HG02759 (cell line): ENCODE measurements around the gene OSBPL5.

Experiments
- ATAC-seq: cut with Tn5 transposase; IDR thresholded peaks from one replicate; pipeline ENCODE4 v1.9.1; 2021; ENCODE audit warnings: mild to moderate bottlenecking, moderate library complexity; ENCODE audit not compliant: unreplicated experiment

Gene OSBPL5

DNA sequence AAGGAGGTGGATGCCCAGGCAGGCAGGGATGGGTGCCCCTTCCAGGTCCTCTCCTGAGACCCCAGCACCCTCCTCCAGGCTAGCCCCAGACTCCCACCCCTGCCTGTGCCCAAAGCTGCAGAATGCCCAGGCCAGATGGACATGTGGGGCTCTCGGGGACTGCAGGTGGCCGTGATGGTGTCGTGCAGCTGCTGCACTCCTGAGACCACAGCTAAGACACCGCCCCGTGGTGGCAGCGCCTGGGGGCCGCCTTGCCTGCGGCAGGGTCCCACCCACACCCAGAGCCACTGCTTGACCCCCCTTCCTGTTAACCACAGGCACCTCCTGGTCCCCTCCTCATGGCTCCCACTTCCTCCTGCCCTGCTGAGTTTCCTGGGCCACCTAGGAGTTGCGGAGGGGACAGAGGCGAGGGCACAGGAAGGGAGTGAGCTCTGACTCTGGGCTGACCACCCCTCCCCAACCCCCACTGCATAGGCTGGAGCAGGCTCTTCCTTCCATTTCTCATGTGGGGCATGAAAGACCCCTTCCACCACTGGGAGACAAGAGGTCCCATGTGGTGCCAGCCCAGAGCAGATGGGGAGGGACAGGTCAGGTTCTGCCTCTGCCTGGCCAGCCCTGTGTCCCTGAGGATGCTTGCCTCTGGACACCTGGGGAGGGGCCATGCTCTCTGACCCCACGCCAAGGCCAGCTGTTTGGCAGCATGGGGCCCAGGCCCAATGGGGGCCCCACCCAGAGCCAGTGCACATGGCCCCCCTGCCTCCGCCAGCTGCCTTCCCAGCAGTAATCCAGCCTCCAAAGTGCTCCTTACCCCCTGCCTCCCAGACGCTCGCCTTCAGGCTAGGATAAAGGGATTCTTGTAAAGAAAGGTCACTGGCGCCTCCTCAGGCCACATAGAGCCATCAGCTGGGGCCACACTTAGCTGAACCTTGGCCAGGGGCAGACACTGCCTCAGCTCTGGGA lies 29.3 kb downstream of the OSBPL5 start:
- no peak for ATAC-seq

DNA sequence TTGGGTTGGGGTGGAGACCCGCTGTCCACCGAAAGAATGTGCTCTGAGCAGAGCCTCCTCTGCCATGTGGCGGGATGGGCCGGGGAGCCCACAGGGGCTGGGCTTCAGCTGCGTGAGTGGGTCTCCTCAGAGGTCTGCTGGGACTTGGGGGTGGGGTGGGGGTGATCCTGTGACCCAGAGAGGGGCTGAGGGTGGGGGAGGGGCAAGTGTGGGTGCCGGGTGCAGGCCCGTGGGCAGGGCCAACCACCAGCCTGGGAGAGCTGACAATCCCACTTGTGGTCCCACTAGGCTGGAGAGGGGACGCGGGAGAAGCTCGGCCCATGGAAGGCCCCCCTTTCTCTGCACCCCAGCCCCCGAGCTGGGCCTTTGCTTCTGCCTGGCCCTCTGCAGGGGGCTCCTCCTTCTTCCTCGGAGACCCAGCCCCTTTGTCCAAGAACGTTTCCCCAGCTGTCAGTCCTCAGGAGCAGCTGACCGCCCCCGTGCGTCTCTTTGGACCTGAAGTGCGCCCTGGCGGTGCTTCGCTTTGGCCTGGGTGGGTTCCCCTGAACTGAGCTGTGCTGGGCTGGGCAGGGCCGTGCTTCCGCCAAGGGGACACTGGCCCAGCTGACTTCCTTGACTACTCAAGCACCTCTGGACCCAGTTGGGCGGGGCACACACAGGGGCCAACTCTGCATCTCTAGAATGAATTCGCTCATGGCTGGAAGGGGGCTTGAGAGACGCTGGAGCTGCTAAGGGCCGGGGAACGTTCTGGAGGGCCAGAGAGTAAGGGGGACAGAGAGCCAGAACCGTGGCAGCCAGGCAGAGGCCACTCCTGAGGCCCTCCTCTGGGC lies 30.2 kb downstream of the OSBPL5 start:
- no peak for ATAC-seq

DNA sequence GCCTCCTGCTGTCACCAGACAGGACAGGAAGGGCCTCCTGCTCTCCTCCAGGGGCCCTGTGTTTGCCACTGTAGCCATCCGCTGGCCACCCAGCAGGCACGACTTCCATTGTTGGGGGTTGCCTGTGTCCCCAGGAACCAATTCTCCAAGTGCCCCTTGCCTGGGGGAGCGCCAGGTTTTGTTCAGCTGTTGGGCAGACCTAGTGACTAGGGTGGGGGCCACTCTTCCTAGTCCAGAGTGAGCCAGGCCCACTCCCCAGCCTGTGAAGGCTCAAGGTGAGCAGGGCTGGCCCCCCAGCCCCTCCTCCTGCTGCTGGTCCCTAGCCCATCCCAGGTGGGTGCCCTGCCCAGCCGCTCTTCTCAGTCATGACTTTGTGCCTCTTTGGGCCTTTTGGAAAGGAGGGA lies 30.9 kb downstream of the OSBPL5 start:
- ATAC-seq = no peak

DNA sequence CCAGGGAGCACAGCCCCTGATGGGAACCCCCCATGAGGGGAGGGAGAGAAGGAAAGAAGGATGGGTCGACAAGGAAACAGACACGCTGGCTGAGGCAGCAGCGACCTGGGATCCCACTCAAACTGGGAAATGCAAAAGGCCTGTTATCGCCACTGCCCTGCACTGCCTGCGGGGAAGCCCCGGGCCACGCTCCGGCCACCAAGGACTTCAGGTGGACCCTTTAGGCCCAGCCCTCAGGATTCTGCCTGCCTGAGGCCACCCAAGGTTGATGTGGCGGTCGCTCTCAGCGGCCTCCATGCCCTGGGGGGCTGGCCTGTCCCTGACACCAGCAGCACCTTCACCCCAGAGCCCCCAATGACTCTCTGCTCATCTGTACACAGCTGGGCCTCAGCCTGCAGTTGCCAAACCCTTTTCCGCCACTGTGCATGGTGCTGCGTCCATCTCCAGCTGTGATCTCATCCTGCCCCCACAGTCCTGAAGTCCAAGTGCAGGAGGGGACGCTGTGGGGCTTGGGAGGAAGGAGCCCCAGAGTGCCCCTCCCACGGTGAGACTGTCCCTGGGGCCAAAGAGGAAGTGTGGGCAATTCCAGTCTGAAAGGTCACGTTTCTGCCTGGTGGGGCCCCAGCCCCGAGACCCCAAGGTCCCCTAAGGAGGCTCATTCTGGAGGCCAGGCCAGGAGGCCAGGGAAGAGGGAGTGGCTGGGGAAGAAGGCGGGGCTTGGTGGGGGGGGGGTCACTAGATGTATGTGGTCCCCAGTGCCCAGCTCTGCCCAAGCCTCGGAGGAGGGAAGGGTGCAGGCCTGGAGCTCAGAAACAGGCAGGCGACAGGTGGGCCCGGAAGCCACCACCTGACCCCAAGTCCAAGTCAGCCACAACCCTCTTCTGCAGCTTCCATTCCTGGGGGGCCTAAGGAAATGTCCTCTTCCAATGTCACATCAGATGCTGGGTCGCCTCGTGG lies 31.6 kb downstream of the OSBPL5 start:
- no peak for ATAC-seq

DNA sequence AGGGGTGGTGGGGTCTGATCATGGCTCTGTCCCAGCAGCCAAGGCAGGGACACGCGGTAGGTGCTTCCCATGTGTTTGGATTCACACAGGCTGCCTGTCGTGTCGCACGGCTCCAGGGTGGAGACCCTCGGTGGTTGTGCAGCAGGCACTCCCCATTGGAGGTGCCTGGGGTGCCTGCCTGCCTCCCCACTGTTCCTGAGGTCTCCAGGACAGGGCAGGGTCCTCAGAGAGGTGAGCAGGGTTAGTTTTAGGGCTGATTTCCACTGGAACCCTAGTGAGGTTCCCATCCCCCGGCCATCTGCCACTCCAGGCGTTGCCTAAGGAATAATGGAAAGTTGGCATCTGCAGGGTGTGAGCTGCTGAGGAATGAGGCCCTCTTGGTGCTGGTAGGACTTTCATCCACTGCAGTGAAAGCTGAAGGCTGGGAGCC lies 32.3 kb downstream of the OSBPL5 start:
- no peak for ATAC-seq

DNA sequence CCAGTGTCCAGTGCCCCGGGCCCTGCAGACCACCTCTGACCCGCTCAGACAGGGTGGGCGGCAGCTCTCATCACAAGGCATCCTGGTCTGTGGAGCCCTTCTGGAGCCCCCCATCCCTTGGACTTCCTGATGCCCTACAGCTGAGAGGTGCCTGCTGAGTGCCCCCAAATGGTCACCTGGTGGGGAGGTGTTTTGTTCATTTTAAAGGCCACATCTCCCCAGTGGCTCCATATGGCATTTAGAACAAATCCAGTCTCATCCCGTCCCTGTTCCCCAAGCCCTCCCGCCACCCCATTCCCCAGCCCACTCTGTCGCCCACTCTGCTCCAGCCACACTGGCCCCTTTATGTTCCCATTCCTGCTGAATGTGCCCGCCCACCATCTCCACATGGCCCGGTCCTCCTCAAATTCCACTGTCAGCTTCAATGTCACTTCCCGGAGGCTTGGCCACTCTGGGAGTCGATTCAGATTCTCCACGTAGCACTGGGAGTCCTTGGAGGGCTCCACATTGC lies 32.8 kb downstream of the OSBPL5 start:
- ATAC-seq = no peak

DNA sequence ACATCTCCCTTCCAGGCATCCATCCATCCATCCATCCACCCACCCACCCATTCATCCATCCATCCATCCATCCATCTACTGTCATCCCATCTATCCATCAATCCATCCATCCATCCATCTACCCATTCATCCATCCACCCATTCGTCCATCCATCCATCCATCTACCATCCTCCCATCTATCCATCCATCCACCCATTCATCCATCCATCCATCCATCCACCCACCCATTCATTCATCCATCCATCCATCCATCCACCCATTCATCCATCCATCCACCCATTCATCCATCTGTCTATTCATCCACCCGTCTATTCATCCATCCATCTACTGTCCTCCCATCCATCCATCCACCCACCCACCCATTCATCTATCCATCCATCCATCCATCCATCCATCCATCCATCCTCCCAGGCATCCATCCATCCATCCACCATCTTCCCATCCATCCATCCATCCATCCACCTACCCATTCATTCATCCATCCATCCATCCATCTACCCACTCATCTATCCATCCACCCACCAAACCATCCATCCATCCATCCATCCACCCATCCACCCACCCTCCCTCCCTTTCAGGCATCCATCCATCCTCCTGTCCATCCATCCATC lies 33.7 kb downstream of the OSBPL5 start:
- no peak for ATAC-seq

DNA sequence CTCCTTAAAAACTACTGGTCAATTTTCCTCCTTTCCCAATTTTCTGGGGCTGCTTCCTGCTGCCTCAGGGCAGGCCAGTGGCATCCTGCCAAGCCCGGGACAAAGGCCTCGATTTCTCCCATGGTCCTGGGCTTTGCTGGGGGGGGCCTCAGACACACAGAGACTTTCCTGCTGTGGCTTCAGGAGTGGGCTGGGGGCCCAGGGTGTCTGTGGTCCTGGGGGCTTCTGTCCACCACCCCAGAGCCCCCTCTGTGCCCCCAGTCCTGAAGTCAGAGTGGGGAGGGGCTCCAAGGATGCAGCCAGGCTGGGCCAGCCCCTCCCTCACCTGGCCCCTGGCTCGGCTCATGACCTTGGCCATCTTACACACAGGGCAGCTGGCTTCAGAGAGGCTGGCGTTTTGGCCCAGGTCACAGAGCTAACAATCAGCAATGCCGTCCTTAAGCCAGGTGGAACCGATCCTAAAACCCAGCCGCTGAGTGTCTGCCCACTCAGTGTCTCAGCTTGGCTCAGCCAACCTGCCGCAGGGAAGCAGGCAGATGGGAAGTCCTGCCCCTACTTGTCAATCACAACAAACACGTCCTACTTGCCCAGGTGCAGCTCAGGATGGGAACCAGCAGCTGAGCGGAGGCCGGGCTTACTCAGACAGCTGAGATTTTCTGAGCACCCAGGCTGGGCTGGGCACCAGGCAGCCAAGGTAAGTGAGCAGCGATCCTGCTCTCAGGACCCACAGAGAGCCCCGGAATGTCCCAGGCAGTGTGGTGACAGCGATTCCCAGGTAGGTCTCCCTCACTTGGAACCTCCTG lies 34.6 kb downstream of the OSBPL5 start:
- no peak for ATAC-seq

DNA sequence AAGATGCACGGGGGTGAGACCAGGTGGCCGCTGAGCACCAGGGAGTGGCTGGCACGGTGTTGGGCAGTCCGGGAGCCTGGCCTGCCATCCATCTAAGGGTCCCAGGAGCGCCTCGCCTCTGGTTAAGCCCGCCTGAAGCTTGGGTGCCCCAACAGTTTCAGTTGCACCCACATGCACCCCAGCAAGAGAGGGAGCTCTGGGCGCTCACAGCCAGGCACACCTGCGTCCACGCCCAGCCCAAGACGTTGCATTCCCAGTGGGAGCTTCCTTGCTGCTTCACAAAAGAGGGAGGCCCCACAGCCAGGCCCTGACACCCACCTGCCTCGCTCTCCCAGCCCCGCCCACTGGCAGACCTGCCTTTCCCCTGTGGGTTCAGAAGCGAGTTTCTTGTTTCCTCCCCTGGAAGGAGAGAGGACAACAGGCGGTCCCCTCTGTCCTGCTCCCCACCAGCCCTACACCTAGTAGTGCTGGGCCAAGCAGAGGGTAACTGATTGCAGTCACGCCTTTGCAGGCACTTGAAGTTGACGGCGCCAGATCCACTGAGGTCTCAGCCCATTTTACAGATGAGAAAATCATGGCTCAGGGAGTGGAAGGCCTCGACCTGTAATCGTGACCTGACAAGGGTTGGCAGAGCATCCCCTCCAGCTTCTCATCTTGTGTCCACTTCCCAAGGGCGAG lies 35.4 kb downstream of the OSBPL5 start:
- no peak for ATAC-seq

DNA sequence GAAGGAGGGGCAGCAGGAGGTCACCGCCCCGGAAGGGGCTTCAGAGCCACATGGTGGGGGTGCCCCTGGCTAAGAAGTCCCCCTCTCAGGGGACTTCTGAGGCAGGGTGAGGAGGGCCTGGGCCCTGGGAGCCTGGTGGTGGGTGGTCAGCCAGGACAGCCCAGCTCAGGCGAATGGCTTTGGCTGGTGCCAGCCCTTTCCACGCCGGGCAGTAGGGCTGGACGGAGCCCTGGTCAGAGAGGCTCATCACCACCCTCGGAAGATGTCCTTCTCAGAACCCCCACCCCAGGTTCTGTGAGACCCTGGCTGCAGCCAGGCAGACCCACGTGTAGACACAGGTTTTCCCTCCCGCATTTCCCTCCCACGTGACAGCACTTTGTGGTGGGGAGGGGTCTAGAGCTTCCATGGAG lies 35.9 kb downstream of the OSBPL5 start:
- no peak for ATAC-seq

DNA sequence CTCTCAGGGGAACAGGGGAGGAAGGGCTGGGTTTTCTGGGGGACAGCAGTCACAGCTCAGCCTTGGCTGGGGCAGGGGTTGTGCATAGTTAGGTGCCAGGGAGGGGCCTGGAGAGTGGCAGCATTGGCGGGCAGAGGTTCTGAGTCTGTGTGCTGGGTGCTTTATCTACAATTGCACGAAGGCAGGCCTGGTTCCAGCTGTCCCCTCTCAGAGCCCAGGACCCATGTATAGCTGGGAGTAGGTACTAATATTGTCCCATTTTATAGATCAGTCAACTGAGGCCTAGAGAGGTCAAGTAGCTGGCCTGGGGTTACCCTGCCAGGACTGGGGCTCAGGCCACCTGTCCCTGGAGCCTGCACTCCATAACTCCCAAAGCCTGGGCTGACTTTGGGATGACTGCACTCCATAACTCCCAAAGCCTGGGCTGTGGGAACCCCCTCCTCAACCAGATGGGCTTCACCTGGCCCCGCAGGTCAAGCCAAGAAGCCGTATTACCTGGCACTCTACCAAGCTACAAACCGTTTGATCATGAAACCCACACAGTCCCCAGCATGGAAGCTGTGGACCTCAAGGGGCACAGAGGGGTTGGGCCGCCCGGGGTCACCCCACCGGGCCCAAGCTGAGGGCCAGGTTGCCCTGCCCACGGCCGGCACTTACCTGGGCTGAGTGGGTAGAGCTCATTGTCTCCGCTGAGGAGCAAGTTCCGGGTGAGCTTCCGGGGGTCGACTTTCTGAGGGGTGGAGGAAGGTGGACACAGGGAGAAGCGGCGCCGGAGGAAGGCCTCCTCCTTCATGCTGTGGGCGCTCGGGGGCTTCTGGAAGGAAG lies 36.5 kb downstream of the OSBPL5 start:
- no peak for ATAC-seq

DNA sequence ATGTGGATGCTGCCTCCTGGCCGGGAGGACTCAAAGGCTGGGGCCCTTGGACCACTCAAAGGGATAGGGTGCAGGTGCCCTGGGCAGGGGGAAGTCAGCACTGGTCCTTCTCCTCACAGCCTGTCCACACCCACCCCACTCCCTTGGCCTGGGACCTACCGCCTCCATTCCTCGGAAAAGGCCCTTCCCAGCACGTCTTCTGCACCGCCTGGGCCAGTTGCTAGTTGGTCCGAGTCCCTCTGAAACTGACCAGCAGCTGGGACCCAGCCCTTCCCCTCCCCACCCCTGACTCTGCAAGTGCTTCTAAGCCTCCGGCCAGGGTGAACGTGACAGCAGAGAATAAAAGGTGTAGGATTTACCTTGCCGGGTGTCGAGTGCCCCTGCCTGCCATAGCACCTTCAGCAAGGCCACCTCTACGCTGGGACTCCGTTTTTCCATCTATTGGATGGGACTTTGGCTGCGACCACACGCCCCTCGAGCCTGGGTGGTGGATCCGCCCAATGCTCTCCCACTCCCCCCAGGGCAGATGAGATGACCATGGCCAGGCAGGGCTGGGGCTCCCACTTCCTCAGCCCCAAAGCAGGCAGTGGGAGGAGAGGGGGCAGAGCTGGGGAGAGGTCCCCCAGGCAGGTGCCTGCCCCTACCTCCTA lies 37.3 kb downstream of the OSBPL5 start:
- ATAC-seq = no peak

DNA sequence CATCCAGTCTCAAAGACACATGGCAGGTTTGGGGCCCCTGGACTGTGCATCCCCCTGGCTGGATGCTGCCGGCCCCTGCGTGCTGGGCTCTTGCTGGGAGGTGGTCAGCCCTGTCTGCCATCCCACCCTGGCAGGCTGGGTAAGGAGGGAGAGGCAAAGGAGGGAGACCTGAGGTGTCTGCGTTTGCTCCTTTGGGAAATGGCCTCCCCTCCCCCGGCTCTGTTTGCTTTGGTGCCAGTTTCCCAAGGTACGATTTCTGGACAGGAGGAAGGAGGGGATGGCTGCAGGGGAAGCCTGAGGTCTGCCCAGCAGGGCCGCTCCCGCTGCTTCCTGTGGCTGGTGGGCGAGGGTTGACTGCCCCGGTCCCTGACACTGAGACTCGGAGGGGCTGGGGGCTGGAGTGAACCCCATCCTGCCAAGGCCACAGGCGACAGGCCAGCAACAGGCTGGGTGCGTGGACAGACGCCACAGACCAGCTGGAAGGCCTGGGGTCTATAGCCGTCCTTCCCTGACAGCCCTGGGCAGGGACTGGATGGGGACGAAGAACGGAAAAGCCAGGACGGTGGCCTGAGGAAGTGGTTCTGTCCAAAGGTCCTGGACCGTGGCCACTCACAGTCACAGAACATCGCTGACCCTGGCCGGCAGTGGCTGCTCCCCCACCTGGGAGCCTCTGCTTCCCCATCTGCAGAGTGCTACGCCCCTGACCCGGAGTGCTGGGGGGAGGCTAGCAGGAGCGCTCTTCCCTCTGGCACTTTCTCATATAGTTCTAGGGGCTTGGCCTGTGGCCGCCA lies 38.0 kb downstream of the OSBPL5 start:
- no peak for ATAC-seq

DNA sequence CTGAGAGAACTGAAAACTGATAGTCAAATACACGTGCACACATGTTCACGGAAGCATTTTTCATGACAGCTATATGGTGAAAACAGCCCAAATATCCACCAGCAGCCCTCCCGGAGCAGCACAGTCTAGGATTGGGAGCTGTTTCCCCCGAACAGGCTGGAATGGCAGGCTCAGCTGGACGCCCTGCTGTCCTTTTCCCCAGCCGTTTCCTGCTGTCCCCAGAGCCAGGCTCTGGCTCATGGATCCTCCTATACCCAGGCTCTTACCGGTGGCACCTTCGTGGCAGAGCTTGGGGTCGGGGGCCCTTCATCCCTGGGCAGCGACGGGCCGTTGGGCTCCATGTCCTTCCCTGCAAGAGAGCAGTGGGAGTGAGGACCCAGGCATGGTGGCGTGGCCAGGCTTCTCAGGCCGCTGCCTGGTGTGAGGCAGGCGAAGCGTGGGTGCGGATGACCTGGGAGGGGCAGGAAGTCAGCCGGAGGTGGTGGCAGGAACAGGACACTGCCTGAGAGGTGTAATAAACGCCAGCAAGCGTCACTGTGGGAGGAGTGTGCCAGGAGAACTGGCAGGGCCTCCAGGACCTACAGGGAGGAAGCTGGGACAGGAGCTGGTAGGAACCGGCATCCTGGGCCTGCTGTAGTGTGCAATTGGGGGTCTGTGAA lies 38.8 kb downstream of the OSBPL5 start:
- ATAC-seq = no peak

DNA sequence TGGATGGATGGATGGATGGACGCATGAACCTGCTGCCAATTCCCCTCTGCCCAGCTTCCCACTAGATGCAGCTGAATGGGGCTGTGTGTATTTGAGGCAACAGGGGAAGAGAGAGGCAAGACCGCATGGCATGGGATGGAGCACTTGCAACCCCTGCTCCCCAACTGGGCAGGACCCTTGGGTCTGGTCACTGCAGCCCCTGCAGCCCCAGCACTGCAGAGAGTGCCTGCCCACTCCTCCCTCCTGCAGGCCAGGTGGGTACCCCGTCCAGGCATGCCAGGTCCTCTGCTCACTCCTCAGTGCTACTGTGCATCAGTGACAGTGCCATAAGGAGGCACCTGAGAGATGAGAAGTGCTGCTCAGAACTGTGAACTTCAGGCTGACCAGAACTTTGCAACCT lies 40.3 kb downstream of the OSBPL5 start:
- no peak for ATAC-seq
